Myocyte (in vitro differentiated cells): ENCODE measurements around the gene ALAD. TPM values are rescaled to one million over a fixed set of nuclear protein-coding genes. Genes with fewer than 3 reads are reported as not detected.
"Not testable (repeated sequence)": the region's sequence is repeated elsewhere in the genome, so short reads cannot be mapped to it uniquely, and the experiment has no call there.

Experiments used
- DNase-seq: peaks from one replicate; pipeline ENCODE4 v3.0.0-alpha.2; 2012; ENCODE audit warnings: low read depth
- polyA plus RNA-seq: library from polyadenylated mRNA; unstranded; fragments of >200 nt; gene quantifications from one replicate; pipeline ENCODE4 v1.2.1, GENCODE V29; 2012; ENCODE audit warnings: missing spikeins
- total RNA-seq: library from RNA; depleted of rRNA; stranded (reverse); fragments of >200 nt; gene quantifications from 2 replicates; pipeline ENCODE4 v1.2.3, GENCODE V29; 2014

ALAD gene
- 16.0 and 24.5 TPM in 2 replicates for total RNA-seq
- polyA plus RNA-seq = 39.5 TPM

DNA sequence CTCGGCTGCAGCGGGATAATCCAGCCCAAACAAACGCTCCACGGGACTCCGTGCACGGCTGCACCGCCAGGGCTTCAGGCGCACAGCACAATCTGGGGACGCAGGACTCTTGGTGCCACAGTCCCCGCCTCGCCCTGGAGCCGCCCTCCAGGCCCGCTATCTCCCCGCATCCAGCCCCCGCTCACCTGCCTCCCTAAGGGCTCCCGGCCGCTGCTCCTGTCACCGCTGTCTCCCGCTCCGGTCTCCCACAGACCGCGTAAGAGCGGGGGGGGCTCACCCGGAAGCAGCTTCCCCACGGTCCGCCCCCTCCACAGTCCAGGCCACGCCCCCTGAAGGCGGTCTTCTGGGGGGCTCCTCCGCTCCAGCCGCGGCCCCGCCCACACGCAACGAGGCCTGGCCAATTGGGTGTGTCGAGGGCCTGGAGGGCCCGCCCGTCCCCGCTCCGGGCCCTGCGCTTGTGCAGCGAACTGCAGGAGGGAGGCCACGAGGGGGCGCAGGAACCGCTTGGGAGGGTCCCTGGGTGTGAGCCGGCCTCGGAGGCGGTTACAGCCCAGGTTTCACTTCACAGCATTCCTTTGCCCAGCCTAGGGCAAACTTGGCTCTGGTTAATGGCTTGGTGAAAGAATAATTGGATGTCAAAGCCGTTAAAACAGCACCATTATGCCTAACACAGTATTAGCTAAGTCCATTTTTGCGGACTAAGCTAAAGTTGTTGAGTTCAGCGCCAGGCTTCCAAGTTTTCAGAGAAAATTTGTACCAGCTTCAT is at the start of gene ALAD:
ALAD (minus strand) TSS at position 258 of the 766 bp plus-strand sequence. CDS start 7,725 bp downstream, outside the sequence.
- peak; percentile 99 for DNase-seq

DNA sequence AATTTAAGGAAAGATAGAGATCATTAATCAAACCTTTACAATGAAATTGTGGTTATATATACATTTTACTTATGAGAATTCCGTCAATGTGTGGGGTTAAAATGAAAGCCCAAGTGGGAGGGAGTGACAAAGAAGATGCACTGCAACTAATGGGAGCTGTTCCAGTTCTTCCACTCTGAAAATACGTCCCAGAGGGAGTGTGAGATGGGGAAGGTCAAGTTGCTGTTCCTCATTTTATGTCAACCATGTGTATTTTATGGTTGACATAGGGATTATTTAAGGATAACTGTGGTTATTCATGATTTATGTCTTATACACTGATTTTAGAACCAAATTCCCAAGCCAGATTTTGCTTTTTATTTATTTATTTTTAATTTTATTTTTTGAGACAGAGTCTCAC is 48.3 kb upstream of the ALAD start:
- no peak for DNase-seq

DNA sequence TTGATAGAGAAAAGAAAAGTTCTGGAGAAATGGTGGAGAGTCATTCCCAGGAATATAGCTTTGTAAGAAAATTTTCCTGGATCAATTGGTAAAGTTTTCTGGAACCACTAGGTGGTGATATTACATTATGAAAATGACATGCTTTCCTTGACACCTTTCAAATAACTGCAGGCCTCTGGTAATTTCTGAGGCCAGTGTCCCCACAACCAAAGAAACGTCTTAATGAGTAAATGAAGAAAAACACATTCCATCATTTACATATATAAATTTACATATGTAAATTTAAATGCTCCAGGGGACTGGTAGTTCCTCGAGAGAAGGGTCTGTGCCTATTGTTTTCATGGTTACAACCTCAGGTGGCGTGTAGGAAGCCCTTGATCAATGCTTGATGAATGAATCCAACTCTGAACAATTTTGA is 45.2 kb upstream of the ALAD start:
- peak; percentile 72 for DNase-seq

DNA sequence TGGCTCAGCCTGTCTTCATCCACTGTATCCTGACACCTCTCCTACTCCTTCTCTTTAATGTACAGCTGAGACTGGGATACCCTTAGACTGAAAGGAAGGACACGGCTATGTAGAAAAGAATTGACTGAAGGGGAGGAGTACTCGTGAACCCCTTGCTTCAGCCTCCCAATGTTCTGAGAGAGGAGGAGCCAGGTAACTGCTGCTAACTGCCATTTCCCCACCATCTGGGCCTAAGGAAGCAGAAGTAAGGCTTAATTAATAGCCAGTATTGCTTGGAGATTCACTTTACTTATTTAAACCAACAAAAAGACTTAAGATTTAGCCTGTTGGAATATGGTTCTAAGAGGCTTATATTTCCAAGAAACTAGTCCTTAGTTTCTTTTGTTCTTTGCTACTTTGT is 43.7 kb upstream of the ALAD start:
- DNase-seq = no peak

DNA sequence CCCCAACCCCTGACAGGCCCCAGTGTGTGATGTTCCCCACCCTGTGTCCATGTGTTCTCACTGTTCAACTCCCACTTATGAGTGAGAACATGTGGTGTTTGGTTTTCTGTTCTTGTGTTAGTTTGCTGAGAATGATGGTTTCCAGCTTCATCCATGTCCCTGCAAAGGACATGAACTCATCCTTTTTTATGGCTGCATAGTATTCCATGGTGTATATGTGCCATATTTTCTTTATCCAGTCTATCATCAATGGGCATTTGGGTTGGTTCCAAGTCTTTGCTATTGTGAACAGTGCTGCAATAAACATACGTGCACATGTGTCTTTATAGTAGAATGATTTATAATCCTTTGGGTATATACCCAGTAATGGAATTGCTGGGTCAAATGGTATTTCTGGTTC is 36.6 kb upstream of the ALAD start:
- DNase-seq = not testable (repeated sequence)

DNA sequence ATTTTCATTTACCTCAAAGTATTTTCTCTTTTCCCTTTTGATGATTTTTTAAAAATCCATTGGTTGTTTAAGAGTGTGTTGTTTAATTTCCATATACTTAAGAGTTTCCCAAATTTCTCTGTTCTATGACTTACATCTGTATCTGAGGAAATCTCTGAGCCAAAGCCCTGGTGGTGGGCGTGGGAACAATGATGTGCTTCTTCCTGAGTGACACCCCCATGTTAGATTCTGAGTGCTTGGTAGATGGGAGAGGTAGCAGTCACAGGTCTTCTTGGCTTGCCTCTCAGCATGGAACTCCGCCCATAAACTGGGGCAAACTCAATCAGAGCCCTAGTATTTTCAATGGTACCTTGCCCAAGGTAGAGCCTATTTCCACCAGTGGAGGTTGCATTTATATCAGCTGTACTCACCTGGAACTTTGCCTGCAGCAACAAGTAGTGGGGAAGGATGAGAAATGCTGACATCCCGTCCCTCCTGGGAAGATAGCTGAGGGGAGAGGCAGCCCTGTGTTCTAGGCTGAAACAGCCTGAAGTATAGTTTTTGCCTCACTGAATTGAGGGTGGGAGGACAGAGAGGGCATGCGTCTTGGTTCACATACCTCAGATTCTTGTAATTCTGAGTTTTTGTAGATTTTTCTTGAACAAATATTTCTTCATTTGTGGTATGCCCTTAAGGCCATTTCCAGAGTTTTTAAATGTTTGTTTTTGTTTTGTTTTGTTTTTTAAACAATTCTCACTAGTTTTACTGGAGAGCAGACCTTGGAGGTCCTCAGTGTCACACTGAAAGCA is 35.8 kb upstream of the ALAD start:
- DNase-seq = no peak

DNA sequence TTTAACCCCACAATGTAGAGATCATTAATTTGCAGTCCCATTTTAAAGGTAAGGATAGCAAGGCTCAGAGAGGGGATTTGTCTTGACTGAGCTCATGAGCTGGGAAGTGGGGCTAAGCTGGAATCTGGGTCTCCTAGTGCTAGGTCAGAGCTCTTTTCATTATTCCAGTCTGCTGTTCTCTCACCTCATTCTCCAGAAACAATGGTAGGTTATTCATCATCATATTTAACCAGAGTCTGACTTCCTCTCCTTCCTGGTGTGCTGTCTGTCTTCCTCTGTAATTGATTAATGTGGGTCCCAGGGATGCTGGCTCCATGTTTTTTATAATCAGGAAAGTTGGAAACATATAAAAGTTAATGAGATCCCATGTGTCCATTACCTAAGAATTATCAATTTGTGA is 30.1 kb upstream of the ALAD start:
- no peak for DNase-seq

DNA sequence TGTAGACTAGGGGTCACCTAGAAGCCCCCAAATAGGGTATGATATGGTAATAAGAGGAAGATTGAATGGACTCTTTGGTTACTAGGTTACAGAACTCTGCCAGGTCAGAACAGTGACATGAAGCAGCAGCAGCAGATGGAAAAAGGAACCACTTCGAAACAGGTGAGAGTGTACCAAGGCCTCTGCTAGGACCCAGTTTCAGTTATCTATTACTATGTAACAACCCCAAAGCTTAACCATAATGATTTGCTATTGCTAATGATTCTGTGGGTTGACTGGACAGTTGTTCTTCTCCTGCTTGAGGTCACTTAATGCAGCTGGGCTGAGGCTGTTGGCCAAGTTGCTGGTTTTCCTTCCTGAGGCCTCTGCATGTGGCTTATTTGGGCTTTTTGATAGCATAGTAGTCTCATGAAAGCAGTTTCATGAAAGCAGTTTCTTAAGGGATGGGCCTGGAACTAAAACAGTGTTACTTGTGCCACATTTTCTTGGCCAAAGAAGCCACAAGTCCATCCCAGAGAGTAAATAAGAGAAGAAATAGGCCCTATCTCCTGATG is 27.1 kb upstream of the ALAD start:
- peak; percentile 59 for DNase-seq

DNA sequence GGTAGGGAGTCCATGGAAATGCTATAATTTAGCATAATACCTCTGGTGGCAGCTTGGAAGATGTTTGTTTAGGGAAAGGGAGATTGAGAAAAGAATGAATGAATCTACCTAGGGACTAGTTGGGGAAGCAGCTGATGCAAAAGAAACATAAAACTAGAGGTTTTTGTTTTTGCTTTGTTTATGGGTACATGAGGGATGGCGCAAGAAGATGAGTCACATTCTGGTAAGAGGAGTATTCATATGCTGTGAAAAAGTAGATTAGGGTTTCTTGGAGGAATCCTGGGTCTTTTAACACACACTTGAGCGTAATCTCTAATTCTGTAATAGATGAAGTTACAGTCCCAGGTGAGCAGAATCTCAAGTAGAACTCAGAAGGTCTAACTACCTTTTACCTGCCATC is 26.5 kb upstream of the ALAD start:
- DNase-seq = no peak

DNA sequence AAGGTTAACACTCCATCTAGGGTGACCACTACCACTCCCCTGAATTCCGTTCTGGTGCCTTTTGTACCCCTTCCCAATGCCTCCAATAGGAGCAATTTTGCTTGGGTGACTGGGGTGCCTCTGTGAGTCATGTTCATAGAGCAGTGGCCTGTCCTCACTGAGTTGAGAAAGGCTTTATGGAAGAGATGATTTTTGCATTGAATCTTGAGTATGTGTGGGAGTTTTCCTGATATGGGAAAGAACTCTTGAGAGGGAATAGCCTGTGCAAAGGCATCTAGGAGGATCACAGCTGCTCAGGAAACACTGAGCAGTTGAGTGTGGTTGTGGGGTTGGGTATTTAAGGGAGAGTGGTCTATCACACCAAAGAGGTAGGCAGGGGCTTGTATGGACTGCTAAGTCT is 25.6 kb upstream of the ALAD start:
- no peak for DNase-seq

DNA sequence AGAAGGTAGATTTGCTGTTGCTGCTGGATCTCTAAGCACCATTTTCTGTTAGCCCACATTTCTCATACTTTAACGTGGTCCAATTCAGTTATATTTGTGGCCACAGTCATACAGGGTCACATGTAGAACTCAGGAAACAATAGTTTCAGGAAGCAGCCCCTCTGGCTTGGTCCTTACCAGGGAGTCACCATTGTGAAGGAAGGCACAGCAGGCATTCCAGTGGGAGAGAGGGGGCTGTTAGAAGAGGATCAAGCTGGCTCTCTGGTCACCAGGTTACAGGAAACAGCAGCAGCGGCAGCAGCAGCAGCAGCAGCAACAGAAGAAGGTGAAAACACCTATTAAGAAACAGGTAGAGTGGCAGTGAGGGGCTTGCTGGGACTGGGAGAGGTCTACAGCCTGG is 24.0 kb upstream of the ALAD start:
- DNase-seq = no peak

DNA sequence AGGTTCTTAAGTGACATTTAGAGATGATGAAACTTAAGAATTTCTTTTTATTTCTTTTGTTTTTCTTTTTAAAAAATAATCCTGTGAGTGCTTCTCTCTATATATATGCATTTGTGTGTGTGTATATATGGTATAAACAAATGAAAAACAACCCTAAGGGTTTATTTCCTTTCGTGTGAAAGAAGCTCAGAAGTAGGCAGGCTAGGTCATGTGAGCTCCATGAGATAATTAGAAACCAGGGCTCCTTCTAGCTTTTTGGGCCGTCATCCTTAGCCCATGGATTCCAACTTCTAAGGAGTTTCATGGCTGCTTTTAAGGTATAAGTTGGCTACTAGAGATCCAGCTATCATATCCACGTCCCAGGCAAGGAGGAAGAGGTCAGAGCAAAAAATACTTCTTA is 20.6 kb upstream of the ALAD start:
- DNase-seq = no peak

DNA sequence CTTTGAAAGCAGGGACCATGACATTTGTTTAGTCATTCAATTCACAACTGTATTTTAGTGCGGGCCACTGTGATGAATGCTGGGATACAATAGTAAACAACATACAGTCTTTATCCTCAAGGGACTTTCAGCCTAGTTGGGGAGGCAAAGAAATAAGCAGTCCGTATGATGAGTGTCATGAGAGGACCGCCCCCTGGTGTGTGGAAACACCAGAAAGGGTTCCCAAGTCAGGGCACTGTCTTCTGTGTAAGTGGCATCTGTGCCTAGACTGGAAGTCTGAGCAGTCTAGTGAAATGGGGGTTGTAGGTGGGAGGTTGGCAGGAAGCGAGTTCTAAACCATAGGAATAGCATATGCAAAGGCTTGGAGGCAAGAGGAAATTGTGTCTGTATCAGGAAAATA is 16.3 kb upstream of the ALAD start:
- DNase-seq = no peak

DNA sequence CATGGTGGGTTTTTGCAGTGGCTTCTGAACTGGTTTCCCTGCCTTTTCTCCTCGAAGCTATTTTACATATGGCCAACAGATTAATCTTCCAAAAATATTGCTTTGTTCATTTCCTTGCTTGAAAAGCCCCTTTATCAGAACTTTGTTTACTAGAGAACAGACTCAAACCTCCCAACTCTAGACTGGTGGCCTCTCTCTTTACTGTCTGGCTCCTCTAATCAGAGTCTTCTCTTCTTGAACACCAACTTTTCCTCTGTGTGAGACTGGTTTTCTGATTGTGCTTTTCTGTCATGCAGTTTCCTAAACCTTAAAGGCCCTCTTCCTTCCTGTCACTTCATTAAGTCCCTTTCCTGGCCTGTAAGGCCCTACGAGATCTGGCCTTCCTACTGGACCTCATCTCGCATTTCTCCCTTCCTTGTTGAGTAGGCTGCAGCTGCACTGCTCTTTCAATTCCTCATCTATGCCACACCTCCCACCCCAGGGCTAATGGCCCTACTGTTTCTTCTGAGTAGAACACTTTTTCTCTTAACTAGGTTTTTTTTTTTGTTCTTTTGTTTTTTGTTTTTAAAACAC is 15.2 kb upstream of the ALAD start:
- DNase-seq = no peak

DNA sequence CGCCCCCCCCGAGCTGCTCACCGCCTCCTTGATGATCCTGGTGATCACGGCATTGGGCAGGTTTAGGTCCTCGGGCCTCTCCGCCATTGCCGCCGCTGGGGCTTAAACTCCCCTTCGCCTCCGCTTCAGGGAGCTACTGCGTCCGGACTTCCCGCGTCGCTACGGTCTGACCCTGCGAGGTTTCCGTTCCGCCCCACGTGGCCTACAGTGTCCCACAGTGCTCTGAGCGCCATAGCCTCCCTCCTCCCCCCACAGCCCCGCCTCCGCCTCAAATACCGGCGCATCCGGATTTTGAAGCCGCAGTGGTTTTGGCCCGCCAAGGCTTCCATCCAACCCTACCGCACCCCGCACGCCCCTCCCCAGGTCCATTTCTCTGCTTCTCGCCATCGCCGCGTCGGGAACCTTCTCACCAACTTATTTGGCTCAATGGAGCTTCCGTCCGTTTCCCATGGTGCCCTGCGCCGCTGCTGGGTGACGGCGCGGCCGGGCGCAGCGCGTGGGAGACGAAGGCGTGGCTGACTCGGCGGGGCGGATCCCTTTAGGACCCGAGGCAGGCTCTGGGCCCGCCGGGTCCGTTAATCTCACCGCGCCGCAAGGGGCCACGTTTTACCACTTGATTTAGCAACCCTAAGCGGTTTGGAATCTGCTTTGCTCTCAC is 9.3 kb upstream of the ALAD start, which contains the start of the genes C9orf43 and POLE3:
C9orf43 (plus strand) TSS at position 541 of the 658 bp plus-strand sequence. CDS start 2,747 bp downstream, outside the sequence.
POLE3 (minus strand) TSS at position 469 of the 658 bp plus-strand sequence; CDS start at position 87, 382 bp downstream.
- peak; percentile 97 for DNase-seq

DNA sequence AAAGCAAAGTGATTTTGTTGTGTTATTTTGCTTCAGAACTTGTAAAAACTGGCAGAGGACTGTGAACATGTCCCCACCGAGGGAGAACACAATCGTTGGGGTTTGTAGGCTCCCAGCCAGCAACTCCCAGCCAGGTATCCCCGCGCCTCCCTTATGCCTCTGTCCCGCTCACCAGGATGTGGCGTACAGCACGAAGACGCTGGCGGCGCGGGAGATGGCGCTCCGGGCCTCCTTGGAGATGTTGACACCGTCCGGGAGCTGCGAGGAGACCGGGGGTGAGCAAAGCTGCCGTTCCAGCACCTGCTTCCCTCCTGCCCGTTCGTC is 8.8 kb upstream of the ALAD start:
- DNase-seq = no peak

DNA sequence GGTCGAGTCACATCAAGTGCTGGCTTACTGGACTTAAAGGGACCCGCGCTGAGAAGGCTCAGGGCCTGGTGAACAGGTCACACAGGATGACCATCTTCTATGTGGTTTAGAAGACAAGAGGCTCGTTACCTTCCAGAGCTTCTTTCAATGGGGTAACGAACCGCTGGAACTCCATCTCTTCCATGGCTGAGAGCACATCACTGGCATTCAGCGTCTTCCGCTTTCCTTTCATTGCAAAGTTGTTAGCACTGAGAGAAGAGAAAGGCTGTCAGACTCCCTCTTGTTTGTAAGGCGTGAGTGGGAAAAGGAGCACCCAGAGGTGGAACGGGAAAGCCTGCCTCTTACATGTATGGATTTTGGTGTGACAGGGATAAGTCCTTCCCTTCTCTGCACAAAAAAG is 8.4 kb upstream of the ALAD start:
- DNase-seq = no peak

DNA sequence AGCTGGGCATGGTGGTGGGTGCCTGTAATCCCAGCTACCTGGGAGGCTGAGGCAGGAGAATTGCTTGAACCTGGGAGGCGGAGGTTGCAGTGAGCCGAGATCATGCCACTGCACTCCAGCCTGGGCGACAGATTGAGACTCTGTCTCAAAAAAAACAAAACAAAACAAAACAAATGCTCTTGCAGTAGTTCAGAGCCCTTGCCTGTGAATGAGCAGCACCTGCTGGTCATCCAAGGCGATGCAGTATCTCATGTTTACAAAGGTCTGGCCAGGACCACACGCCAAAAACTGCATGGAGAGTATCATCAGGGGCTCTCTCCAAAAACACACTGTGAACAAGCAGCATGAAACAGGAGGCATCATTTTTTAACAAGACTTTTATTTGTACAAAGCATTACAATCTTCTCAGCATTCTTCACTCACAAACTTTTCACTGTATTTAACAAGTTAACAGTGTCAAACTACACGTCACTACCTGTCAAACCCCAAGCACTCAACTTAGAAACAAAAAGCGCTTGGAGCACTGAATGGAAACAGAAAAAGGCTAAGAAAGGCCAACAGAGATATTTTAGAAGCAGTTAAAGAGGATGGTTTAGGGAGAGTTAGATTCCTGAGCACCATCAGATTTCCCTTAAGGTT is 5.9 kb upstream of the ALAD start:
- DNase-seq = peak; percentile 73

DNA sequence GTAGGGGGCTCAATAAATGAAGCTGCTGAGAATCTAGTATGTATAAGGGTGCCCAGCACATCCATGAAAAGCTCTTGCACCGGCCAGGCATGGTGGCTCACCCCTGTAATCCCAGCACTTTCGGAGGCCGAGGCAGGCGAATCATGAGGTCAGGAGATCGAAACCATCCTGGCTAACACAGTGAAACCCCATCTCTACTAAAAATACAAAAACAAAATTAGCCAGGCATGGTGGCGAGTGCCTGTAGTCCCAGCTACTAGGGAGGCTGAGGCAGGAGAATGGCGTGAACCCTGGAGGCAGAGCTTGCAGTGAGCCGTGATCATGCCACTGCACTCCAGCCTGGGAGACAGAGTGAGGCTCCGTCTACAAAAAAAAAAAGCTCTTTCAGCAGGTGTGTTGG is 5.3 kb upstream of the ALAD start:
- DNase-seq = not testable (repeated sequence)

DNA sequence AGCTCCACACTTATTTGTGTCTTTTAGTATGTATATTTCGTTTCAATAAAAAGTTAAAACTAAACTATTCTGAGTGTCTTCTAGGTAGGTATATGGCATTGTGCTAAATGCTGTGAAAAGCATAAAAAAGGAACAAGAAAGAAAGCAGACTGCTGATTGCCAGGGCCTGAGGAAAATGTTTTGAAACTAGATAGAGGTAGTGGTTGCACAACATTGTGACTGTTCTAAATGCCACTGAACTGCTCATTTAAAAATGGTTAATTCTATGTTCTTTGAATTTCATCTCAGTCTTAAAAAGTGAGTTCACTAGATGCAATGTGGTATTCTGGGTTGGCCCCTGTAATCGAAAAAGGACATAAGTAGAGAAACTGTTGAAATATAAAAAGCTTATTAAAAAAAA is 2.6 kb upstream of the ALAD start:
- DNase-seq = no peak
